ENCODE results near the gene UNC5B.

GRCh38 chr10:71203716-71204115 lies 8.7 kb upstream of the UNC5B start:
- TF ChIP-seq CTCF (IDR thresholded peaks at IDR 0.05; ENCODE audit: insufficient read depth, low read length) (no peak), GABPA (IDR thresholded peaks at IDR 0.05; ENCODE audit: low read depth) (no peak), REST (IDR thresholded peaks at IDR 0.05; ENCODE audit: insufficient replicate concordance, low read depth) (no peak)
